Ascending aorta (tissue), 2 donors: ENCODE measurements around the gene SSBP2. TPM values are rescaled to one million over a fixed set of nuclear protein-coding genes. Genes with fewer than 3 reads are reported as not detected.
"Not testable (repeated sequence)": the region's sequence is repeated elsewhere in the genome, so short reads cannot be mapped to it uniquely, and the experiment has no call there.

ENCODE experiments used
- DNase-seq, 2 donors: peaks; one replicate each; pipeline ENCODE4 v3.0.0-alpha.2; 2019; ENCODE audit warnings: low spot score in 2 of 2
- H3K27ac ChIP-seq, 2 donors: fragments of 200-600 bp; sonication (generic); one replicate each; pipeline ENCODE4 v1.5.1; 2016 to 2017; ENCODE audit warnings: mild to moderate bottlenecking in 1 of 2
- H3K27me3 ChIP-seq: fragments of 200-600 bp; sonication (generic); one replicate; pipeline ENCODE4 v1.5.1; 2017
- H3K36me3 ChIP-seq, 2 donors: fragments of 200-600 bp; sonication (generic); one replicate each; pipeline ENCODE4 v1.5.1; 2016
- H3K4me1 ChIP-seq, 2 donors: fragments of 200-600 bp; sonication (generic); one replicate each; pipeline ENCODE4 v1.5.1; 2016 to 2017; ENCODE audit warnings: mild to moderate bottlenecking in 1 of 2
- H3K4me3 ChIP-seq, 2 donors: fragments of 200-600 bp; sonication (generic); one replicate each; pipeline ENCODE4 v1.5.1; 2016 to 2017; ENCODE audit warnings: mild to moderate bottlenecking in 1 of 2
- H3K9me3 ChIP-seq, 2 donors: fragments of 200-600 bp; sonication (generic); one replicate each; pipeline ENCODE4 v1.5.1; 2016
- CTCF ChIP-seq, 3 experiments: fragments of 200-600 bp in 2 of 3; fragments of 450-650 bp in 1 of 3; sonication (generic) in 2 of 3; IDR thresholded peaks; one replicate each; pipeline ENCODE4 v1.5.1; 2016 to 2019; ENCODE audit warnings: antibody characterized with exemption in 3 of 3, mild to moderate bottlenecking in 1 of 3, moderate library complexity in 1 of 3
- intact Hi-C: fragments of 100-400 bp; cut with DNase I; formaldehyde crosslinking; loops from one replicate; pipeline ENCODE4 v1.15.1; 2023
- total RNA-seq: library from RNA; depleted of rRNA; stranded (reverse); fragments of >200 nt; gene quantifications from one replicate; pipeline ENCODE4 v1.1.0, GENCODE V29; 2016

Gene SSBP2
- total RNA-seq, 1 donor from 2014 or later, result 22.4 TPM

GRCh38 chr5:81505672-81506071 is 245.2 kb downstream of the SSBP2 start:
- no peak for TF ChIP-seq CTCF (IDR thresholded peaks at IDR 0.05)
- Histone ChIP-seq H3K9me3 (no peaks in the 10 kb centered on the region), H3K4me1 (peaks cover 0 to 11% of the 10 kb centered on the region in 2 donors), H3K36me3 (no peaks in the 10 kb centered on the region), H3K4me3 (peak overlapping the region in 1 of 2 donors; percentile 21), H3K27me3 (no peaks in the 10 kb centered on the region), H3K27ac (peak overlapping the region; percentile 45 to 67)
- intact Hi-C loops, result loop anchor here (2.0 to 5.0 kb wide), 8 partner anchors 79 to 661 kb away; partner anchors contain the start of genes ATG10, SSBP2 and ZCCHC9
- DNase-seq, result no peak

GRCh38 chr5:81503602-81504001 is 247.3 kb downstream of the SSBP2 start:
- H3K27ac ChIP-seq, H3K36me3 ChIP-seq, intact Hi-C loops, DNase-seq, H3K27me3 ChIP-seq, H3K9me3 ChIP-seq, H3K4me3 ChIP-seq: not testable (repeated sequence)
- H3K4me1 ChIP-seq, result peaks cover 0 to 11% of the 10 kb centered on the region in 2 donors

GRCh38 chr5:81495286-81495685 is 255.6 kb downstream of the SSBP2 start:
- intact Hi-C loops, result no loop called here
- H3K36me3 ChIP-seq, result no peaks in the 10 kb centered on the region
- no peaks in the 10 kb centered on the region for H3K9me3 ChIP-seq
- no peaks in the 10 kb centered on the region for H3K27me3 ChIP-seq
- H3K27ac ChIP-seq, result no peak overlapping the region
- no peak for DNase-seq
- no peaks in the 10 kb centered on the region for H3K4me1 ChIP-seq
- H3K4me3 ChIP-seq, result no peak overlapping the region
- no peak for TF ChIP-seq CTCF (IDR thresholded peaks at IDR 0.05)

GRCh38 chr5:81488862-81489261 is 262.0 kb downstream of the SSBP2 start:
- H3K4me1 ChIP-seq, result no peaks in the 10 kb centered on the region
- no peaks in the 10 kb centered on the region for H3K9me3 ChIP-seq
- H3K36me3 ChIP-seq, result no peaks in the 10 kb centered on the region
- intact Hi-C loops, result no loop called here
- H3K27me3 ChIP-seq, result no peaks in the 10 kb centered on the region
- no peak for DNase-seq
- no peak overlapping the region for H3K4me3 ChIP-seq
- no peak overlapping the region for H3K27ac ChIP-seq
- TF ChIP-seq CTCF (IDR thresholded peaks at IDR 0.05), result no peak

- intact Hi-C loops, result no loop called here
- Histone ChIP-seq H3K9me3 (no peaks in the 10 kb centered on the region), H3K4me3 (no peak overlapping the region), H3K27me3 (no peaks in the 10 kb centered on the region), H3K36me3 (no peaks in the 10 kb centered on the region), H3K4me1 (peaks cover 0 to 5% of the 10 kb centered on the region in 2 donors), H3K27ac (no peak overlapping the region)
- no peak for DNase-seq
- TF ChIP-seq CTCF (IDR thresholded peaks at IDR 0.05), result no peak
These were observed 264.2 kb downstream of the SSBP2 start for GRCh38 chr5:81486711-81487110.

- H3K4me1 ChIP-seq, result peaks cover 0 to 5% of the 10 kb centered on the region in 2 donors
- H3K27me3 ChIP-seq, result no peaks in the 10 kb centered on the region
- no peak for DNase-seq
- H3K4me3 ChIP-seq, result no peak overlapping the region
- intact Hi-C loops, result no loop called here
- no peaks in the 10 kb centered on the region for H3K36me3 ChIP-seq
- TF ChIP-seq CTCF (IDR thresholded peaks at IDR 0.05), result no peak
- H3K9me3 ChIP-seq, result no peaks in the 10 kb centered on the region
- peak overlapping the region; percentile 18 to 29 for H3K27ac ChIP-seq
These were observed 268.3 kb downstream of the SSBP2 start for GRCh38 chr5:81482595-81482994.

GRCh38 chr5:81473395-81473794 is 277.5 kb downstream of the SSBP2 start:
- H3K36me3 ChIP-seq, result peaks cover 9 to 25% of the 10 kb centered on the region in 2 donors
- H3K9me3 ChIP-seq, H3K4me3 ChIP-seq, DNase-seq, H3K4me1 ChIP-seq, intact Hi-C loops, H3K27ac ChIP-seq, H3K27me3 ChIP-seq: not testable (repeated sequence)
